H9 (cell line): Measurements from ENCODE around the gene RALGAPA2. TPM values are rescaled to one million over a fixed set of nuclear protein-coding genes. Genes with fewer than 3 reads are reported as not detected.

Source experiments
- DNase-seq: peaks from one replicate; pipeline ENCODE4 v3.0.0-alpha.2; 2017
- H2AFZ ChIP-seq: one replicate; pipeline ENCODE4 v1.6.1; 2013; ENCODE audit warnings: mild to moderate bottlenecking, low read length, control low read depth, moderate library complexity
- H2AK5ac ChIP-seq: 2 replicates; pipeline ENCODE4 v1.6.1; 2013; ENCODE audit warnings: low read length, control low read depth, mixed read lengths; ENCODE audit not compliant: insufficient read length
- H2BK120ac ChIP-seq: one replicate; pipeline ENCODE4 v1.6.1; 2013; ENCODE audit warnings: low read depth, mild to moderate bottlenecking, low read length, control low read depth, inconsistent platforms; ENCODE audit not compliant: poor library complexity, severe bottlenecking
- H2BK12ac ChIP-seq: 2 replicates; pipeline ENCODE4 v1.6.1; 2013; ENCODE audit warnings: low read length, control low read depth, mixed read lengths, low read depth; ENCODE audit not compliant: insufficient read length
- H2BK15ac ChIP-seq: 2 replicates; pipeline ENCODE4 v1.6.1; 2013; ENCODE audit warnings: low read depth, low read length, control low read depth
- H2BK20ac ChIP-seq: one replicate; pipeline ENCODE4 v1.6.1; 2013; ENCODE audit warnings: low read depth, mild to moderate bottlenecking, low read length, control low read depth, inconsistent platforms; ENCODE audit not compliant: poor library complexity, severe bottlenecking
- H2BK5ac ChIP-seq: 2 replicates; pipeline ENCODE4 v1.6.1; 2013; ENCODE audit warnings: low read length, control low read depth, mixed read lengths; ENCODE audit not compliant: insufficient read length
- H3K14ac ChIP-seq: 2 replicates; pipeline ENCODE4 v1.6.1; 2013; ENCODE audit warnings: low read length, control low read depth; ENCODE audit not compliant: insufficient read depth
- H3K18ac ChIP-seq: 2 replicates; pipeline ENCODE4 v1.6.1; 2013; ENCODE audit warnings: low read depth, mild to moderate bottlenecking, mixed read lengths, low read length, control low read depth; ENCODE audit not compliant: insufficient read length
- H3K23ac ChIP-seq: 2 replicates; pipeline ENCODE4 v1.6.1; 2013; ENCODE audit warnings: low read length, control low read depth, mixed read lengths, low read depth; ENCODE audit not compliant: insufficient read length
- H3K23me2 ChIP-seq: 2 replicates; pipeline ENCODE4 v1.6.1; 2013; ENCODE audit warnings: low read depth, mild to moderate bottlenecking, mixed read lengths, low read length, control low read depth; ENCODE audit not compliant: insufficient read length, poor library complexity, severe bottlenecking
- H3K27ac ChIP-seq: 2 replicates; pipeline ENCODE4 v1.5.1; 2013; ENCODE audit warnings: low read length, control low read depth, mixed read lengths, low read depth; ENCODE audit not compliant: insufficient read length
- H3K27me3 ChIP-seq: 2 replicates; pipeline ENCODE4 v1.6.1; 2013; ENCODE audit warnings: low read length, control low read depth, inconsistent platforms; ENCODE audit not compliant: insufficient read depth
- H3K4ac ChIP-seq: 2 replicates; pipeline ENCODE4 v1.6.1; 2013; ENCODE audit warnings: low read depth, mild to moderate bottlenecking, control low read depth, inconsistent platforms, low read length, moderate library complexity
- H3K4me1 ChIP-seq: 2 replicates; pipeline ENCODE4 v1.6.1; 2013; ENCODE audit warnings: low read length, control low read depth, inconsistent platforms; ENCODE audit not compliant: insufficient read depth
- H3K4me2 ChIP-seq: 2 replicates; pipeline ENCODE4 v1.6.1; 2013; ENCODE audit warnings: low read length, control low read depth, mixed read lengths; ENCODE audit not compliant: insufficient read length, insufficient read depth
- H3K56ac ChIP-seq: 2 replicates; pipeline ENCODE4 v1.6.1; 2013; ENCODE audit warnings: low read depth, mild to moderate bottlenecking, mixed read lengths, low read length, control low read depth; ENCODE audit not compliant: insufficient read length
- H3K79me1 ChIP-seq: 2 replicates; pipeline ENCODE4 v1.6.1; 2013; ENCODE audit warnings: low read depth, mild to moderate bottlenecking, moderate library complexity, low read length, control low read depth, inconsistent platforms; ENCODE audit not compliant: insufficient read depth, poor library complexity, severe bottlenecking
- H3K79me2 ChIP-seq: 2 replicates; pipeline ENCODE4 v1.6.1; 2013; ENCODE audit warnings: low read length, control low read depth, inconsistent platforms; ENCODE audit not compliant: insufficient read depth
- H3K9ac ChIP-seq: 2 replicates; pipeline ENCODE4 v1.6.1; 2013; ENCODE audit warnings: low read length, control low read depth, mixed read lengths; ENCODE audit not compliant: insufficient read length; ENCODE audit errors: extremely low read depth
- H3K9me3 ChIP-seq: one replicate; pipeline ENCODE4 v1.6.1; 2013; ENCODE audit warnings: low read depth, low read length, inconsistent platforms; ENCODE audit not compliant: control insufficient read depth
- H3T11ph ChIP-seq: one replicate; pipeline ENCODE4 v1.6.1; 2013; ENCODE audit warnings: mild to moderate bottlenecking, low read length, control low read depth, inconsistent platforms
- H4K20me1 ChIP-seq: one replicate; pipeline ENCODE4 v1.6.1; 2013; ENCODE audit not compliant: control insufficient read depth, insufficient read length, insufficient read depth
- H4K5ac ChIP-seq: 2 replicates; pipeline ENCODE4 v1.6.1; 2013; ENCODE audit warnings: low read depth, mild to moderate bottlenecking, mixed read lengths, low read length, control low read depth; ENCODE audit not compliant: insufficient read length
- H4K8ac ChIP-seq: replicated peaks from 2 replicates; pipeline ENCODE4 v1.6.1; 2013; ENCODE audit warnings: low read length, control low read depth, mixed read lengths, low read depth; ENCODE audit not compliant: insufficient read length
- H4K91ac ChIP-seq: 2 replicates; pipeline ENCODE4 v1.6.1; 2013; ENCODE audit warnings: low read depth, mild to moderate bottlenecking, moderate library complexity, mixed read lengths, low read length, control low read depth; ENCODE audit not compliant: insufficient read length
- H3K27ac Mint-ChIP-seq, 3 experiments: 2 replicates in 2 of 3; 3 replicates in 1 of 3; pipeline ENCODE4 v1.8.0; 2020 to 2021; ENCODE audit warnings: mixed read lengths in 3 of 3, mild to moderate bottlenecking in 1 of 3, moderate library complexity in 1 of 3
- H3K27me3 Mint-ChIP-seq: 2 replicates; pipeline ENCODE4 v1.8.0; 2021; ENCODE audit warnings: low read depth, mild to moderate bottlenecking, moderate library complexity, mixed read lengths
- H3K36me3 Mint-ChIP-seq, 3 experiments: 2 replicates in 2 of 3; 3 replicates in 1 of 3; pipeline ENCODE4 v1.8.0; 2020 to 2021; ENCODE audit warnings: low read depth in 3 of 3, mixed read lengths in 3 of 3; ENCODE audit not compliant: insufficient read depth in 1 of 3
- H3K4me1 Mint-ChIP-seq, 2 experiments: 2 replicates each; pipeline ENCODE4 v1.8.0; 2020; ENCODE audit warnings: mixed read lengths in 2 of 2
- H3K4me3 Mint-ChIP-seq, 2 experiments: 2 replicates in 1 of 2; 3 replicates in 1 of 2; pipeline ENCODE4 v1.8.0; 2020 to 2021; ENCODE audit warnings: mild to moderate bottlenecking in 2 of 2, mixed read lengths in 2 of 2, moderate library complexity in 1 of 2
- H3K9me3 Mint-ChIP-seq, 2 experiments: 2 replicates in 1 of 2; 3 replicates in 1 of 2; pipeline ENCODE4 v1.8.0; 2020; ENCODE audit warnings: mild to moderate bottlenecking in 2 of 2, mixed read lengths in 2 of 2, moderate library complexity in 1 of 2
- WGBS: extraction: QIAGEN DNeasy Blood & Tissue Kit; methylation state at CpG from one replicate; pipeline ENCODE4 v1.1.7; 2013; ENCODE audit warnings: missing lambda C conversion rate, low lambda C conversion rate, mixed read lengths; ENCODE audit not compliant: insufficient read length; ENCODE audit errors: extremely low coverage; 5-methylcytosine and 5-hydroxymethylcytosine counted together
- total RNA-seq: library from RNA; stranded (reverse); gene quantifications from 2 replicates; pipeline ENCODE4 v1.2.1, GENCODE V29; 2021
- TF ChIP-seq, protein P1 (sequence below): fragments of 200-600 bp; sonication (generic); conservative IDR thresholded peaks from 3 replicates; pipeline ENCODE4 v1.8.0; 2021; ENCODE audit warnings: antibody characterized with exemption, mild to moderate bottlenecking

Gene RALGAPA2
- total RNA-seq, 1 experiment from 2014 or later: 16.6 TPM

GRCh38 chr20:20641783-20642182 lies 70.7 kb downstream of the RALGAPA2 start:
- Mint-ChIP-seq H3K27me3 (no peaks in the 10 kb centered on the region), H3K36me3 (peaks cover 5 to 14% (median 12%) of the 10 kb centered on the region in 3 experiments; a peak in 6 of 7 replicates), H3K27ac (no peak overlapping the region), H3K4me1 (peaks cover 3 to 10% of the 10 kb centered on the region in 2 experiments; a peak in 3 of 4 replicates), H3K9me3 (no peaks in the 10 kb centered on the region), H3K4me3 (no peak overlapping the region)
- no peak overlapping the region for H3T11ph ChIP-seq
- no peak overlapping the region for H2BK20ac ChIP-seq
- H3K23me2 ChIP-seq: no peaks in the 10 kb centered on the region
- no peaks in the 10 kb centered on the region for H3K79me2 ChIP-seq
- TF ChIP-seq, protein P1, sequence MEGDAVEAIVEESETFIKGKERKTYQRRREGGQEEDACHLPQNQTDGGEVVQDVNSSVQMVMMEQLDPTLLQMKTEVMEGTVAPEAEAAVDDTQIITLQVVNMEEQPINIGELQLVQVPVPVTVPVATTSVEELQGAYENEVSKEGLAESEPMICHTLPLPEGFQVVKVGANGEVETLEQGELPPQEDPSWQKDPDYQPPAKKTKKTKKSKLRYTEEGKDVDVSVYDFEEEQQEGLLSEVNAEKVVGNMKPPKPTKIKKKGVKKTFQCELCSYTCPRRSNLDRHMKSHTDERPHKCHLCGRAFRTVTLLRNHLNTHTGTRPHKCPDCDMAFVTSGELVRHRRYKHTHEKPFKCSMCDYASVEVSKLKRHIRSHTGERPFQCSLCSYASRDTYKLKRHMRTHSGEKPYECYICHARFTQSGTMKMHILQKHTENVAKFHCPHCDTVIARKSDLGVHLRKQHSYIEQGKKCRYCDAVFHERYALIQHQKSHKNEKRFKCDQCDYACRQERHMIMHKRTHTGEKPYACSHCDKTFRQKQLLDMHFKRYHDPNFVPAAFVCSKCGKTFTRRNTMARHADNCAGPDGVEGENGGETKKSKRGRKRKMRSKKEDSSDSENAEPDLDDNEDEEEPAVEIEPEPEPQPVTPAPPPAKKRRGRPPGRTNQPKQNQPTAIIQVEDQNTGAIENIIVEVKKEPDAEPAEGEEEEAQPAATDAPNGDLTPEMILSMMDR: no peak
- no peak overlapping the region for H2BK15ac ChIP-seq
- H3K56ac ChIP-seq: no peak overlapping the region
- no peak overlapping the region for H3K4me2 ChIP-seq
- no peak overlapping the region for H4K91ac ChIP-seq
- H3K23ac ChIP-seq: no peak overlapping the region
- no peak overlapping the region for H4K8ac ChIP-seq
- H2AFZ ChIP-seq: no peak overlapping the region
- H2BK12ac ChIP-seq: no peak overlapping the region
- H4K20me1 ChIP-seq: no peaks in the 10 kb centered on the region
- no peaks in the 10 kb centered on the region for H3K9me3 ChIP-seq
- no peaks in the 10 kb centered on the region for H3K79me1 ChIP-seq
- H2AK5ac ChIP-seq: no peak overlapping the region
- H3K27ac ChIP-seq: no peak overlapping the region
- H2BK5ac ChIP-seq: no peak overlapping the region
- no peak overlapping the region for H3K18ac ChIP-seq
- no peak for DNase-seq
- WGBS: no CpG with 5 or more reads among the region's 2 CpGs
- no peaks in the 10 kb centered on the region for H3K27me3 ChIP-seq
- H2BK120ac ChIP-seq: no peak overlapping the region
- no peak overlapping the region for H3K9ac ChIP-seq
- no peak overlapping the region for H3K4ac ChIP-seq
- no peak overlapping the region for H4K5ac ChIP-seq
- no peaks in the 10 kb centered on the region for H3K4me1 ChIP-seq
- H3K14ac ChIP-seq: no peak overlapping the region
